Peyer's patch (tissue), 4 donors: ENCODE data around the gene FRMD4A. TPM values are rescaled to one million over a fixed set of nuclear protein-coding genes. Genes with fewer than 3 reads are reported as not detected.

Experiments used
- DNase-seq, 3 donors: peaks; one replicate each; pipeline ENCODE4 v3.0.0-alpha.2; 2017 to 2019
- H3K27ac ChIP-seq, 4 donors: fragments of 200-600 bp; sonication (generic); one replicate each; pipeline ENCODE4 v1.5.1; 2016 to 2019
- H3K27me3 ChIP-seq, 2 donors: fragments of 200-600 bp; sonication (generic); one replicate each; pipeline ENCODE4 v1.5.1; 2019
- H3K36me3 ChIP-seq, 3 donors: fragments of 200-600 bp; sonication (generic); one replicate each; pipeline ENCODE4 v1.5.1; 2016 to 2019
- H3K4me1 ChIP-seq, 4 donors: fragments of 200-600 bp; sonication (generic); one replicate each; pipeline ENCODE4 v1.5.1; 2016 to 2019
- H3K4me3 ChIP-seq, 4 donors: fragments of 200-600 bp; sonication (generic); 1 replicate in 3 of 4; 2 replicates in 1 of 4; pipeline ENCODE4 v1.5.1; 2016 to 2019; ENCODE audit warnings: mild to moderate bottlenecking in 1 of 4
- H3K9me3 ChIP-seq, 4 donors: fragments of 200-600 bp; sonication (generic); one replicate each; pipeline ENCODE4 v1.5.1; 2016 to 2019; ENCODE audit warnings: mild to moderate bottlenecking in 1 of 4
- CTCF ChIP-seq, 6 experiments: fragments of 450-650 bp in 4 of 6; fragments of 200-600 bp in 2 of 6; sonication (generic) in 1 of 6; IDR thresholded peaks; one replicate each; pipeline ENCODE4 v1.5.1; 2017 to 2019; ENCODE audit warnings: antibody characterized with exemption in 6 of 6, mild to moderate bottlenecking in 3 of 6, moderate library complexity in 1 of 6
- POLR2A ChIP-seq, 2 donors: fragments of 450-650 bp; IDR thresholded peaks; one replicate each; pipeline ENCODE4 v1.5.1; 2017; ENCODE audit warnings: antibody characterized with exemption in 2 of 2, mild to moderate bottlenecking in 2 of 2, moderate library complexity in 2 of 2
- total RNA-seq, 4 donors: library from RNA; depleted of rRNA; stranded (reverse); fragments of >200 nt; gene quantifications; one replicate each; pipeline ENCODE4 v1.1.0, GENCODE V29; 2016

The FRMD4A gene
- total RNA-seq, 4 donors from 2014 or later = 3.0 to 47.9 (median 5.9) TPM

GRCh38 chr10:13705526-13706174 is 625.1 kb downstream of the FRMD4A start:
- no peaks in the 10 kb centered on the region for H3K36me3 ChIP-seq
- peak overlapping the region in 2 of 4 donors; percentile 61 to 62 for H3K4me3 ChIP-seq
- no peaks in the 10 kb centered on the region for H3K9me3 ChIP-seq
- H3K27me3 ChIP-seq = no peaks in the 10 kb centered on the region
- TF ChIP-seq POLR2A (IDR thresholded peaks at IDR 0.05) (no peak), CTCF (IDR thresholded peaks at IDR 0.05) (no peak)
- H3K4me1 ChIP-seq = peaks cover 0 to 15% (median 0%) of the 10 kb centered on the region in 4 donors
- peak overlapping the region in 1 of 4 donors; percentile 55 for H3K27ac ChIP-seq
- no peak for DNase-seq

GRCh38 chr10:13704964-13705363 is 625.8 kb downstream of the FRMD4A start:
- TF ChIP-seq CTCF (IDR thresholded peaks at IDR 0.05) (no peak), POLR2A (IDR thresholded peaks at IDR 0.05) (peak in 1 of 2 donors; percentile 12)
- no peaks in the 10 kb centered on the region for H3K27me3 ChIP-seq
- H3K9me3 ChIP-seq = no peaks in the 10 kb centered on the region
- no peak for DNase-seq
- no peak overlapping the region for H3K4me3 ChIP-seq
- H3K36me3 ChIP-seq = peaks cover 0 to 7% (median 0%) of the 10 kb centered on the region in 3 donors
- H3K4me1 ChIP-seq = peaks cover 0 to 15% (median 0%) of the 10 kb centered on the region in 4 donors
- no peak overlapping the region for H3K27ac ChIP-seq

- Histone ChIP-seq H3K4me3 (no peak overlapping the region), H3K9me3 (no peaks in the 10 kb centered on the region), H3K4me1 (peaks cover 0 to 15% (median 0%) of the 10 kb centered on the region in 4 donors), H3K36me3 (peaks cover 0 to 14% (median 0%) of the 10 kb centered on the region in 3 donors), H3K27ac (no peak overlapping the region), H3K27me3 (no peaks in the 10 kb centered on the region)
- no peak for DNase-seq
- TF ChIP-seq POLR2A (IDR thresholded peaks at IDR 0.05) (no peak), CTCF (IDR thresholded peaks at IDR 0.05) (no peak)
Measured at GRCh38 chr10:13703997-13704536, 626.7 kb downstream of the FRMD4A start.

GRCh38 chr10:13703101-13703818 is 627.5 kb downstream of the FRMD4A start:
- Histone ChIP-seq H3K9me3 (no peaks in the 10 kb centered on the region), H3K27me3 (no peaks in the 10 kb centered on the region), H3K4me3 (no peak overlapping the region), H3K36me3 (peaks cover 0 to 14% (median 0%) of the 10 kb centered on the region in 3 donors), H3K4me1 (peaks cover 0 to 12% (median 0%) of the 10 kb centered on the region in 4 donors), H3K27ac (no peak overlapping the region)
- no peak for TF ChIP-seq POLR2A (IDR thresholded peaks at IDR 0.05)
- DNase-seq = no peak

DNA sequence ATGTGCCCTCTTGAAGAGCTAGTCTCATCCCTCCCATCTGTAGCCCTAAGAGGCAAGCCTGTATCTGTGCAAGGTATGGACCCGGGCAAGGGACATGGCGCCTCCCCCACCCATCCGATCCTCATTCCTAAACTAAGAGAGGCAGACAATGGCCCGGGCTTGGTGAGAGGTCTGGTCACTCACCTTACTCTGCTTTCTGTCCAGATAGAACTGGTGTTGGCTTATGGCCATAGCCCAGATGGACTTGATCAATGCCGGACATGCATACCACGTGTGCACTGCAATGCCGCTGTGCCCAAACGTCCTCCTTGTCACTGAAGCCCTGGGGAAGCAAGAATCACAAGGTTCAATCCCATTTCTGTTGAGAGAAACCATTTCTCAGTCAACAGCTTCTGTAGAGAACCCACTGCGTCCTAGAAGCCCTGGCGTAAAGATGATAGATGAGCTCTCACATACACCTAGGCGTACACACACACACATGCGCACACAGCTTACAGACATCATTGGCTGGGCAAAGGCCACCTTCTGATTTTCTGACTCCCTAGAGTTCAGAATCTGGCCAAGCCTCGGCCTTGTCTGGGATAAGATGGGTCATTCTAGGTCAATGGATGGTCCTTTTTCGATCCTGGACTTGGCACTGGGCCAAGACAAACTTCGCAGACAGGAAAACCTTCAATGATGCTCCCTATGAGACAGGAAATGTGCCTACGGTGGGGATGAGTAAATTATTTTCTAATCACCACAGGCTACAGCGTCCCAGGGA is 629.4 kb downstream of the FRMD4A start:
- Histone ChIP-seq H3K36me3 (peaks cover 0 to 14% (median 0%) of the 10 kb centered on the region in 3 donors), H3K4me3 (no peak overlapping the region), H3K4me1 (peaks cover 0 to 5% (median 0%) of the 10 kb centered on the region in 4 donors), H3K9me3 (no peaks in the 10 kb centered on the region), H3K27ac (no peak overlapping the region), H3K27me3 (no peaks in the 10 kb centered on the region)
- DNase-seq = no peak
- TF ChIP-seq POLR2A (IDR thresholded peaks at IDR 0.05) = no peak
- TF ChIP-seq CTCF (IDR thresholded peaks at IDR 0.05) = no peak
